ENCODE results near the gene RNF138. TPM values are rescaled to one million over a fixed set of nuclear protein-coding genes. Genes with fewer than 3 reads are reported as not detected.

Gene RNF138
- total and polyA plus RNA-seq, 2 of the 8 experiments (the other 6 are each of a cell fraction or from before 2014, with no cell fraction given): 29.2 to 109 TPM

DNA sequence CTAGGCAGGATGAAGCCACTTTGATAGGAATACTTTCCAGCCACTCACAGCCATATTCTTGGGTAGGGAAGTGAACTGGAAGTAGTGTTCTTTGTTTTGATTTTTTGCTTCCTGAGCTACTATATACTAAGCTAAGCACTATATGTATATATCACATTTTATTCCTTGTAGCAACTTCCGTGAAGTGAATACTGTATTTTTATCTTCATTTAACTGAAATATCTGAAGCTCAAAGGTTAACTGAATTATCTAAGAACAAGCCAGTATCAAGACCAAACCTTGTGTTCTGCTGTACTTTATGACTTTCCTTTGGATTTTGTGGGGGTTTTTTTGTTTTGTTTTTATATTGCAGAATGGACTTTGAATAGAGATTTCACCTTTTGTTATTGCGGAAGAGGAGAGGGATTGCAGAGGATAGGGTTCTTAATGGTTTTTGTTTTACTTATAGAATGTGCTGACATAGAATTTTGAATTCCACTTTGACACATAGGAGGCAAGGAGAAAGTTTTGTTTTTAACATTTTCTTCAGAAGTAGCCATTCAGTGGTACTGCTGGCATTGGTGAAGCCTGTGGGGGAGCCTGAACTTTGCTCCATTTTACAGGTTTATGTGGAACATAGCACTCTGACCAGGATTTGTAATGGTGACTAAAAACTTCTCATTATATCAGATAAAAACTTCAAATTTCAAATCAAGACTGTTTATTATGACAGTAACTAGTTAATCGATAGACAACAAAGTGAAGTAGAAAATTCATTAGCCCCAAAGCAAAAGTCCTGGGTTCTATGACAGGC is 24.1 kb upstream of the RNF138 start (continued):
- TF ChIP-seq, protein P1, sequence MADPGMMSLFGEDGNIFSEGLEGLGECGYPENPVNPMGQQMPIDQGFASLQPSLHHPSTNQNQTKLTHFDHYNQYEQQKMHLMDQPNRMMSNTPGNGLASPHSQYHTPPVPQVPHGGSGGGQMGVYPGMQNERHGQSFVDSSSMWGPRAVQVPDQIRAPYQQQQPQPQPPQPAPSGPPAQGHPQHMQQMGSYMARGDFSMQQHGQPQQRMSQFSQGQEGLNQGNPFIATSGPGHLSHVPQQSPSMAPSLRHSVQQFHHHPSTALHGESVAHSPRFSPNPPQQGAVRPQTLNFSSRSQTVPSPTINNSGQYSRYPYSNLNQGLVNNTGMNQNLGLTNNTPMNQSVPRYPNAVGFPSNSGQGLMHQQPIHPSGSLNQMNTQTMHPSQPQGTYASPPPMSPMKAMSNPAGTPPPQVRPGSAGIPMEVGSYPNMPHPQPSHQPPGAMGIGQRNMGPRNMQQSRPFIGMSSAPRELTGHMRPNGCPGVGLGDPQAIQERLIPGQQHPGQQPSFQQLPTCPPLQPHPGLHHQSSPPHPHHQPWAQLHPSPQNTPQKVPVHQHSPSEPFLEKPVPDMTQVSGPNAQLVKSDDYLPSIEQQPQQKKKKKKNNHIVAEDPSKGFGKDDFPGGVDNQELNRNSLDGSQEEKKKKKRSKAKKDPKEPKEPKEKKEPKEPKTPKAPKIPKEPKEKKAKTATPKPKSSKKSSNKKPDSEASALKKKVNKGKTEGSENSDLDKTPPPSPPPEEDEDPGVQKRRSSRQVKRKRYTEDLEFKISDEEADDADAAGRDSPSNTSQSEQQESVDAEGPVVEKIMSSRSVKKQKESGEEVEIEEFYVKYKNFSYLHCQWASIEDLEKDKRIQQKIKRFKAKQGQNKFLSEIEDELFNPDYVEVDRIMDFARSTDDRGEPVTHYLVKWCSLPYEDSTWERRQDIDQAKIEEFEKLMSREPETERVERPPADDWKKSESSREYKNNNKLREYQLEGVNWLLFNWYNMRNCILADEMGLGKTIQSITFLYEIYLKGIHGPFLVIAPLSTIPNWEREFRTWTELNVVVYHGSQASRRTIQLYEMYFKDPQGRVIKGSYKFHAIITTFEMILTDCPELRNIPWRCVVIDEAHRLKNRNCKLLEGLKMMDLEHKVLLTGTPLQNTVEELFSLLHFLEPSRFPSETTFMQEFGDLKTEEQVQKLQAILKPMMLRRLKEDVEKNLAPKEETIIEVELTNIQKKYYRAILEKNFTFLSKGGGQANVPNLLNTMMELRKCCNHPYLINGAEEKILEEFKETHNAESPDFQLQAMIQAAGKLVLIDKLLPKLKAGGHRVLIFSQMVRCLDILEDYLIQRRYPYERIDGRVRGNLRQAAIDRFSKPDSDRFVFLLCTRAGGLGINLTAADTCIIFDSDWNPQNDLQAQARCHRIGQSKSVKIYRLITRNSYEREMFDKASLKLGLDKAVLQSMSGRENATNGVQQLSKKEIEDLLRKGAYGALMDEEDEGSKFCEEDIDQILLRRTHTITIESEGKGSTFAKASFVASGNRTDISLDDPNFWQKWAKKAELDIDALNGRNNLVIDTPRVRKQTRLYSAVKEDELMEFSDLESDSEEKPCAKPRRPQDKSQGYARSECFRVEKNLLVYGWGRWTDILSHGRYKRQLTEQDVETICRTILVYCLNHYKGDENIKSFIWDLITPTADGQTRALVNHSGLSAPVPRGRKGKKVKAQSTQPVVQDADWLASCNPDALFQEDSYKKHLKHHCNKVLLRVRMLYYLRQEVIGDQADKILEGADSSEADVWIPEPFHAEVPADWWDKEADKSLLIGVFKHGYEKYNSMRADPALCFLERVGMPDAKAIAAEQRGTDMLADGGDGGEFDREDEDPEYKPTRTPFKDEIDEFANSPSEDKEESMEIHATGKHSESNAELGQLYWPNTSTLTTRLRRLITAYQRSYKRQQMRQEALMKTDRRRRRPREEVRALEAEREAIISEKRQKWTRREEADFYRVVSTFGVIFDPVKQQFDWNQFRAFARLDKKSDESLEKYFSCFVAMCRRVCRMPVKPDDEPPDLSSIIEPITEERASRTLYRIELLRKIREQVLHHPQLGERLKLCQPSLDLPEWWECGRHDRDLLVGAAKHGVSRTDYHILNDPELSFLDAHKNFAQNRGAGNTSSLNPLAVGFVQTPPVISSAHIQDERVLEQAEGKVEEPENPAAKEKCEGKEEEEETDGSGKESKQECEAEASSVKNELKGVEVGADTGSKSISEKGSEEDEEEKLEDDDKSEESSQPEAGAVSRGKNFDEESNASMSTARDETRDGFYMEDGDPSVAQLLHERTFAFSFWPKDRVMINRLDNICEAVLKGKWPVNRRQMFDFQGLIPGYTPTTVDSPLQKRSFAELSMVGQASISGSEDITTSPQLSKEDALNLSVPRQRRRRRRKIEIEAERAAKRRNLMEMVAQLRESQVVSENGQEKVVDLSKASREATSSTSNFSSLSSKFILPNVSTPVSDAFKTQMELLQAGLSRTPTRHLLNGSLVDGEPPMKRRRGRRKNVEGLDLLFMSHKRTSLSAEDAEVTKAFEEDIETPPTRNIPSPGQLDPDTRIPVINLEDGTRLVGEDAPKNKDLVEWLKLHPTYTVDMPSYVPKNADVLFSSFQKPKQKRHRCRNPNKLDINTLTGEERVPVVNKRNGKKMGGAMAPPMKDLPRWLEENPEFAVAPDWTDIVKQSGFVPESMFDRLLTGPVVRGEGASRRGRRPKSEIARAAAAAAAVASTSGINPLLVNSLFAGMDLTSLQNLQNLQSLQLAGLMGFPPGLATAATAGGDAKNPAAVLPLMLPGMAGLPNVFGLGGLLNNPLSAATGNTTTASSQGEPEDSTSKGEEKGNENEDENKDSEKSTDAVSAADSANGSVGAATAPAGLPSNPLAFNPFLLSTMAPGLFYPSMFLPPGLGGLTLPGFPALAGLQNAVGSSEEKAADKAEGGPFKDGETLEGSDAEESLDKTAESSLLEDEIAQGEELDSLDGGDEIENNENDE (IDR thresholded peaks at IDR 0.05; ENCODE audit: insufficient replicate concordance, low read length): no peak
- no peak for TF ChIP-seq CTBP2 (IDR thresholded peaks at IDR 0.05; ENCODE audit: borderline replicate concordance, insufficient read depth, insufficient read length, low read length)
